ENCODE data around the gene TULP1. TPM values are rescaled to one million over a fixed set of nuclear protein-coding genes. Genes with fewer than 3 reads are reported as not detected.
A peak's percentile ranks its signal among the peaks of the same experiment; 100 is the strongest.

TULP1 gene
- total and polyA plus RNA-seq, 9 donors = 0.80 to 2.8 (median 1.9) TPM

DNA sequence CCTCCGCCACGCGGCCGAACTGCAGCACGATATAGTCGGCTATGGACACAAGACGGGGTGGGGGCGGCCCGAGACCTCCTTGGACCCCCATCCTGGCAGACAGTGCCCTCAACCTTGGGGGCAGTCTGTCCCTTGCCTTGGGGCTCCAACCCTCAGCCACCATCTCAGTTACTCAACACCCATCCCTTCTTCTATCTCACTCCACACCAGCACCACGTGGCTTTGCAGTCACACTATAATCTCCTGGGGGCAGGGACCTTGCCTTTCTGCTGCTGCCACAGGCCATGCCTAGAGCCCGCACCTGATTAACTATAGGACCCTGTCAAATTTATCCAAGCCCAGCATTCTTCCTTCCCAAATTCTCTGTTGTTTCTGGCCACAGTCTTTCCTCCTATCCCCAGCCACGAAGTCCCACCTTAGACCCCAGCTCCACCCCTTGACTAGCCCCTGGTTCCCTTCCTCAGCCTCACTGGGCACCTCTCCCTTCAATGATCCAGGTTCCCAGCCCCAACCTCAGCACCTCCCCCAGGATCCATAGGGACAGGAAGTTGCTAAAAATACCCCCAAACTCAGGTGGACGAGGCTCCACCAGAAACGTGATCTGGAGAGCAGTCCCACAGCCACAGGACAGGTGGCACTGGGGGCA lies 14.2 kb downstream of the TULP1 start:
- H3K27me3 ChIP-seq (ENCODE audit: control insufficient read depth, insufficient read depth, low read length) = peaks cover 18% of the 10 kb centered on the region
- 17% methylated on average over 12 of the region's 14 CpGs for WGBS (ENCODE audit: insufficient coverage)

GRCh38 chr6:35497571-35498421 lies 14.9 kb downstream of the TULP1 start:
- Histone ChIP-seq H3K9me3 (replicated peaks; ENCODE audit: control insufficient read depth, low read depth, low read length) (no peaks in the 10 kb centered on the region), H3K27ac (ENCODE audit: low read length) (peak overlapping the region; percentile 96), H3K27me3 (ENCODE audit: control insufficient read depth, insufficient read depth, low read length) (peaks cover 14% of the 10 kb centered on the region), H3K36me3 (ENCODE audit: control insufficient read depth, insufficient read depth, low read length) (peaks cover 2% of the 10 kb centered on the region), H3K4me3 (ENCODE audit: low read length) (peak overlapping the region; percentile 63), H3K4me1 (ENCODE audit: control insufficient read depth, insufficient read depth, low read length) (peaks cover 71% of the 10 kb centered on the region)
- DNase-seq = peak; percentile 94
- 1% methylated on average over 50 of the region's 77 CpGs for WGBS (ENCODE audit: insufficient coverage)

More for the DNA sequence above, 14.2 kb downstream of the TULP1 start:
- peak overlapping the region; percentile 96 for H3K27ac ChIP-seq (ENCODE audit: low read length)
- H3K4me3 ChIP-seq (ENCODE audit: low read length) = peak overlapping the region; percentile 63
- no peaks in the 10 kb centered on the region for H3K9me3 ChIP-seq (replicated peaks; ENCODE audit: control insufficient read depth, low read depth, low read length)
- H3K4me1 ChIP-seq (ENCODE audit: control insufficient read depth, insufficient read depth, low read length) = peaks cover 67% of the 10 kb centered on the region
- no peak for DNase-seq
- H3K36me3 ChIP-seq (ENCODE audit: control insufficient read depth, insufficient read depth, low read length) = peaks cover 2% of the 10 kb centered on the region

GRCh38 chr6:35496841-35497570 lies 15.7 kb downstream of the TULP1 start, which contains the start of gene TEAD3:
Gene TEAD3, minus strand, starts transcription at chr6:35497079.
- peak within 1 kb of the TSS; percentile 70 for H3K4me3 ChIP-seq (ENCODE audit: low read length)
- peaks cover 14% of the 10 kb centered on the region for H3K27me3 ChIP-seq (ENCODE audit: control insufficient read depth, insufficient read depth, low read length)
- under 1% methylated on average over 59 of the region's 98 CpGs for WGBS (ENCODE audit: insufficient coverage)
- DNase-seq = peak; percentile 88
- no peaks in the 10 kb centered on the region for H3K9me3 ChIP-seq (replicated peaks; ENCODE audit: control insufficient read depth, low read depth, low read length)
- H3K4me1 ChIP-seq (ENCODE audit: control insufficient read depth, insufficient read depth, low read length) = peaks cover 77% of the 10 kb centered on the region
- peak within 1 kb of the TSS; percentile 96 for H3K27ac ChIP-seq (ENCODE audit: low read length)
- H3K36me3 ChIP-seq (ENCODE audit: control insufficient read depth, insufficient read depth, low read length) = peaks cover 2% of the 10 kb centered on the region

GRCh38 chr6:35496036-35496840 lies 16.5 kb downstream of the TULP1 start:
- Histone ChIP-seq H3K27me3 (ENCODE audit: control insufficient read depth, insufficient read depth, low read length) (peaks cover 20% of the 10 kb centered on the region), H3K9me3 (replicated peaks; ENCODE audit: control insufficient read depth, low read depth, low read length) (no peaks in the 10 kb centered on the region), H3K4me1 (ENCODE audit: control insufficient read depth, insufficient read depth, low read length) (peaks cover 80% of the 10 kb centered on the region), H3K36me3 (ENCODE audit: control insufficient read depth, insufficient read depth, low read length) (peaks cover 2% of the 10 kb centered on the region), H3K4me3 (ENCODE audit: low read length) (peak overlapping the region; percentile 70), H3K27ac (ENCODE audit: low read length) (peak overlapping the region; percentile 95)
- peak; percentile 62 for DNase-seq
- WGBS (ENCODE audit: insufficient coverage) = 2% methylated on average over 28 of the region's 63 CpGs

GRCh38 chr6:35495258-35496035 lies 17.2 kb downstream of the TULP1 start:
- Histone ChIP-seq H3K27ac (ENCODE audit: low read length) (peak overlapping the region; percentile 95), H3K4me3 (ENCODE audit: low read length) (peak overlapping the region; percentile 70), H3K27me3 (ENCODE audit: control insufficient read depth, insufficient read depth, low read length) (peaks cover 23% of the 10 kb centered on the region), H3K9me3 (replicated peaks; ENCODE audit: control insufficient read depth, low read depth, low read length) (no peaks in the 10 kb centered on the region), H3K36me3 (ENCODE audit: control insufficient read depth, insufficient read depth, low read length) (peaks cover 2% of the 10 kb centered on the region), H3K4me1 (ENCODE audit: control insufficient read depth, insufficient read depth, low read length) (peaks cover 81% of the 10 kb centered on the region)
- 26% methylated on average over 3 of the region's 9 CpGs for WGBS (ENCODE audit: insufficient coverage)
- no peak for DNase-seq

GRCh38 chr6:35494161-35494563 lies 18.5 kb downstream of the TULP1 start:
- Histone ChIP-seq H3K4me1 (ENCODE audit: control insufficient read depth, insufficient read depth, low read length) (peaks cover 81% of the 10 kb centered on the region), H3K9me3 (replicated peaks; ENCODE audit: control insufficient read depth, low read depth, low read length) (no peaks in the 10 kb centered on the region), H3K4me3 (ENCODE audit: low read length) (no peak overlapping the region), H3K27ac (ENCODE audit: low read length) (peak overlapping the region; percentile 45), H3K27me3 (ENCODE audit: control insufficient read depth, insufficient read depth, low read length) (peaks cover 23% of the 10 kb centered on the region), H3K36me3 (ENCODE audit: control insufficient read depth, insufficient read depth, low read length) (peaks cover 2% of the 10 kb centered on the region)
- DNase-seq = peak; percentile 68
- no CpG with 5 or more reads among the region's 4 CpGs for WGBS (ENCODE audit: insufficient coverage)

- H3K4me1 ChIP-seq (ENCODE audit: control insufficient read depth, insufficient read depth, low read length) = peaks cover 77% of the 10 kb centered on the region
- H3K27me3 ChIP-seq (ENCODE audit: control insufficient read depth, insufficient read depth, low read length) = peaks cover 20% of the 10 kb centered on the region
- peak overlapping the region; percentile 89 for H3K27ac ChIP-seq (ENCODE audit: low read length)
- H3K4me3 ChIP-seq (ENCODE audit: low read length) = no peak overlapping the region
- H3K36me3 ChIP-seq (ENCODE audit: control insufficient read depth, insufficient read depth, low read length) = peaks cover 2% of the 10 kb centered on the region
- DNase-seq = no peak
- WGBS (ENCODE audit: insufficient coverage) = 79% methylated on average over 28 of the region's 28 CpGs
- H3K9me3 ChIP-seq (replicated peaks; ENCODE audit: control insufficient read depth, low read depth, low read length) = no peaks in the 10 kb centered on the region
These were observed 19.3 kb downstream of the TULP1 start for GRCh38 chr6:35493307-35493983.

DNA sequence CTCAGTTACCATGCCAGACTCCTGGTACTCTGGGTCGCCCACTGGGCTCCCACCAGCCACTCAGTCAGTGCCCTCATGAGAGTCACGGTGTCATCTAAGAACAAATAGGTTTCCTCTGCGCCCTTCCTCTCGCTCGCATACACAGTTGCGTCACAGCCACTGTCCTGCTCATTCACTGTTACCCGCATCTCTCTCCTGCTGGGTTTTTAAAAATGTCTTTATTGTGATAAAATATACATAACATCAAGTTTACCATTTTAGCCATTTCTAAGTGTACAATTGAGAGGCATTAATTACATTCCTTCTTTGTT lies 19.8 kb downstream of the TULP1 start:
- H3K4me1 ChIP-seq (ENCODE audit: control insufficient read depth, insufficient read depth, low read length) = peaks cover 77% of the 10 kb centered on the region
- WGBS (ENCODE audit: insufficient coverage) = 59% methylated on average over 3 of the region's 7 CpGs
- H3K4me3 ChIP-seq (ENCODE audit: low read length) = no peak overlapping the region
- H3K36me3 ChIP-seq (ENCODE audit: control insufficient read depth, insufficient read depth, low read length) = peaks cover 2% of the 10 kb centered on the region
- H3K9me3 ChIP-seq (replicated peaks; ENCODE audit: control insufficient read depth, low read depth, low read length) = no peaks in the 10 kb centered on the region
- no peak for DNase-seq
- H3K27ac ChIP-seq (ENCODE audit: low read length) = peak overlapping the region; percentile 89
- H3K27me3 ChIP-seq (ENCODE audit: control insufficient read depth, insufficient read depth, low read length) = peaks cover 16% of the 10 kb centered on the region
